Left ventricle myocardium superior (tissue), 1 donor: ENCODE measurements around the gene DLGAP1. TPM values are rescaled to one million over a fixed set of nuclear protein-coding genes. Genes with fewer than 3 reads are reported as not detected.

Source experiments
- ATAC-seq: fragments of 200-7000 bp; cut with Tn5 transposase; one replicate; pipeline ENCODE4 v1.9.1; 2020; ENCODE audit warnings: mild to moderate bottlenecking, moderate library complexity
- DNase-seq: peaks from one replicate; pipeline ENCODE4 v3.0.0-alpha.2; 2020
- intact Hi-C: fragments of 100-400 bp; cut with micrococcal nuclease; formaldehyde crosslinking; loops from one replicate; pipeline ENCODE4 v1.11.0; 2022
- total RNA-seq: library from RNA; stranded (reverse); fragmentation: NEBNext Ultra II Directional; extraction: Animal tissue kit (Norgen Biotek cat#: 25700); gene quantifications from one replicate; pipeline ENCODE4 v1.2.1, GENCODE V29; 2021
- donor health status: DM: no; HTN: yes; CAD: no; lungs with severe emphysema.

DLGAP1 gene
- total RNA-seq, 1 donor from 2014 or later: not detected

DNA sequence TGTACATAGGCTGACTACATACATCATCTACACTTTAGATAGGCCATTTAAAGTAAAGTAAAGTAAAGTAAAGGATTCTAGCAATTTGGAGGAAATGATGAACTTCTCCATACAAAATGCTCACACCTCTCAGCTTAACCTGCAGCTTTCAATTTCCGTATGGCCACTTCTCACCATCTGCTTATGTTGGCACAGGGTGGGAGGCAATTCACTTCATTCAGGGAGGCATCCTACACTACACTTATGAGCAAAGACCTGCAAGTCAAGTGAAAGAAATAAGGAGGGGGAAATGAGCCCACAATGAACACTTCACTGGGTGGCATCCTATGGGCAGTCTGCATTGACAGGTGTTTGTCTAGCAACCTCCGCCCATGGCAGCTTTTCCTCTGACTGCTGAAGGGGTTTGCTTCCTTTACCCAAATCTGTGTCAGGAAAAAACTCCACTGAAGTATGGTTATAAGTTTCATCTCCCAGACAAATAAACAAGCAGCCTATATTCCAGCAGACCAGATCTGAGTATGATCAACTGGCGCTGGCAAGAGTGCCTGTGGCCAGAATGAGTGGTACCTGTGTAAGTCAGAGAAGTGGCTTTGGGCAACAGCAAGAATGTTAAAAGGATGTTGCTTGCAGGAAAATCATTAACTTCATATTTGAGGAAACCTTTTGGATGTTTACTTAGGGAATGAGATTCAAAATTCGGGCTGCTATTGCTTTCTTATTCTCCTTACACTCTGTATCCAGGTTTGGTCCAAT is 556.1 kb downstream of the DLGAP1 start:
- ATAC-seq (no peak), DNase-seq (no peak)
- intact Hi-C loops: no loop called here

DNA sequence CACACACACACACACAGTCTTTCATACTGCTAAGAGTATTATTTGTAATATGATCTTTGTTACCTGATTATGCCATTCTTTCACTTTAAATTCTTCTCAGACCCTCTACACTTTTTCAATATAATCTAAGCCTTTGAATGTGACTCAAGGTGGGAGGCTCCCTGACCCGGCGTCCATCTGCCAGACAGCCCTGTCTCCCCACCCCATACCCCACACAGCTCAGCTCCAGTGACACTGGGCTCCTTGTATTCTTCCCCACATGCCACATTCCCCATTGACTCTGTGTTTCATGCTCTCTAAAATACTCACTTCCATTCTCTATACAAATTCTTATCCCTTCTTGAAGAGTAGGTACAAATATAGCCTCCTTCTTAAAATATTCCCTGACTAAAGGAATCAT is 563.0 kb downstream of the DLGAP1 start:
- no peak for ATAC-seq
- DNase-seq: no peak
- intact Hi-C loops: no loop called here

DNA sequence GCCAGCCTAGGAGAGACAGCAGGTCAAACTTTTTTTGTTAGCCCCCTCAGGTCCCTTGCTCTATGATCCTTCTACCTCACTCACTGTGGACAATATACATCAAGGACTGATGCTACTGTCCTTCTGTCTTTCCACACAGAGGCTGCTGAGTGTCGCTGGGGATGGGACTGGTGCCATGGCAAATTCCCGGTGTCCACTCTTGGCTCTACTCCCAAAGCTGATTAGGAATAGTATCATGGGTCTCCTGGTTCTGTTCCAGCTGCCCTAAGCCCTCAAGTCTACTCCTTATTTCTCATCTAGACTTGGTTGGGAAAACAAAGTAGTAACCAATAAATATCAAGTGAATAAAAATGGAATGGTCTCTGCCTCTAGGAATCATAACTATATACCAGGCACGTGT is 563.9 kb downstream of the DLGAP1 start:
- DNase-seq (no peak), ATAC-seq (peak; percentile 42)
- intact Hi-C loops: no loop called here

DNA sequence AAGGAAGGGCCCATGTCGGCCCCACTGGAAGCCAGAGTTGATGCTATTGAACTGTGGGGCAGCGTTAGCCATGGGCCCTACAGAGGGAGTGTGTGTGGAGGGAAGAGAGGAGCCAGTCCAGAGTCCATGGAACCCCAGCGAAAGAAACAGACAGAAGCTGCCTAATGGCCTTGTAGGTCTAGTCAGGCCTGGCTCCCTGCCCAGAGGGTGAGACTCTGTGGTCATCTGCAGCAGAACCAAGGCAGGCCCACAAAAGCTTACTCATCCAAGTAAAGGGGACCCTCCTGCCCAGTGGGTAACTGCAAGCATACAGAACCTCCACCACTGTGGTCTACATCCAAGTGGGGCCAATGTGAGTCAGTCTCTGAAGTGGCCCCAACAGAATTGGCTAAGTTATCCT is 565.3 kb downstream of the DLGAP1 start:
- peak; percentile 30 for DNase-seq
- no peak for ATAC-seq
- intact Hi-C loops: no loop called here

DNA sequence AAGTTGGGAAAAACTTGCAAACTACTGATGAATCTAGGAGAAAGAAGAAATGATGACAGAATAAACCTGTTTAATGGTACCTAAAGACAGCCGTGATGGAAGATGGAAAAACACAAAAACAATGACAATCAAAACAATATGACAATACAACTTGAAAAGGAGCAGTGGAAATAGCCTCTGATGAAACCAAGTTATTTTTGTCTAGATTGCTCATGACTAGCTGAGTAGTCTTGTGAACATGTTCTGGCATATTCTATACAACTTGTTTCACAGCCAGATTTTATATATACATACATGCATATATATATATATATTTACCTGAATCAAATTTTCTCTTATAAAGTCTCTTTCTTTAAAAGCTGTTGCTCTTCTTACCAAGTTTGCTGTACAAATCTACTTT is 566.0 kb downstream of the DLGAP1 start:
- DNase-seq (no peak), ATAC-seq (no peak)
- intact Hi-C loops: no loop called here

DNA sequence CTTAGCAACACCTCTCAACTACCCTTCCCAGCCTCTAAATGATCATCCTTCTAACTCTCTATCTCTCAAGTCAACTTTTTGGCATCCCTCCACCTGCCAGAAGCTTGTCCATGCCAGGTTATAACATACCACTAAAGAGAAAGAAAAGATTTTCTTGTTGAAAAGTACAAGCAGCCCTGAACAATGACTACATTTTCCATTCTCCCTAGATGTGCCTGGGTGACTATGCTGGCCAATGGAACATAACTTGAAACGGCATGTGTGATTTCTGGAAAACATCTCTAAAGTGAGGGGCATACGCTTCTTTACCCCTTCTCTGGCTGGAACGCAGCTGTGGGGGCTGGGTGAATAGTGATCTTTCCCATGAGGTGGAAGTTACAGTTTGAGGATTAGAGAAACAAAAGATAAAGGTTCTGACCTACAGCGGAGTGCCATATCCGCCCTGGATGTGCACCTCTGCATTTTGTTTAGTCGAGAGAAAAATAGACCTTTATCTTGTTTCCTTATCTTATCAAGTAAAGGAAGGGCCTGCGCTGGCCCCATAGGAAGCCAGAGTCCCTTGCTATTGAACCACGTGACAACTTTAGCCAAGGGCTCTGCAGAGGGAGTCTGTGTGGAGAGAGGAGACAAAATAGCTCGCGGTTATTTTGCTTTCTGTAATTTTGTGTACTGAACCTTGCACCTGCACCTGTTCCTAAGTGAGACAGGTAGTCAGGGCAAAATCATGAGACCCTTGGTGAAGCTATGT is 568.4 kb downstream of the DLGAP1 start:
- DNase-seq (no peak), ATAC-seq (peak; percentile 83)
- intact Hi-C loops: no loop called here

DNA sequence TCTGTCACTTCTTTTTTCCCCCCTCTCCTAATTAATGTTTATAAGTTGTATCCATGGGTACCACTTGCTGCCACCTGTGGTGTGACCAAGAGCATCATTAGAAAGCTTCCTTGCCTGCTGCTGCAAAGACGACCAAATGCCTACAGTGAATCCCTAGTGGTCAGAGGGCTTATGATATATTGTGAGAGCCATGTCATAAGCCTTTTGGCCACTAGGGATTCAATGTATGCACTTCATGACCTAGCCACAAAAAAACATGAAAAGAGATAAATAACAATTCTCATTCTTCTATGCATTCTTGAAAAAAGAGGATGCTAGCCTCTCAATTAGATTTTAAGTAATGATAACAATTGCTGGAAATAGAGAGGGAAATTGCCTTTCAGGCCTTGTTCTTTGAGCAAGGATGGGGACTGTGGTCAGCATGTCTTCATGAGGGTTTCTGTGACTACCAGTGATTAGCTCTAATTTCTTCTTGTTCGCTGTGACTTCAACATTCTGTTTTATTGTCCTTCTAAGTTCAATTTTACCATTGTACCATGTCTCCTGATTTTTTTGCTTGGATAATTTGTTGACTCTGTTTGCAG is 569.8 kb downstream of the DLGAP1 start:
- ATAC-seq: no peak
- intact Hi-C loops: no loop called here
- no peak for DNase-seq

DNA sequence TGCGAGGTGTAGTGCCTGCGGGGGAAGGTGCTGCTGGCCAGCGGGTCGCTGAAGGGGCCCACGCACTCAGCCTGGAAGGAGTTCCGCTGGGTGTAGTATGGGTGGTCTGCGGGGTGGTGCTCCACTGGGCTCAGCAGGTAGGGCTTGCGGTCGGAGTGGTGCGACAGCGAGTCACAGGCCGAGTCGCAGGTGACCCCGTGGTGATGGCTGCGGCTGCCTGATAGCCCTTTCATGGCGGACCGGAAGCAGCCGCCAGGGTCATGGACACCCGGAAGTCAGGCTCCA is 575.3 kb downstream of the DLGAP1 start:
- no peak for ATAC-seq
- intact Hi-C loops: no loop called here

DNA sequence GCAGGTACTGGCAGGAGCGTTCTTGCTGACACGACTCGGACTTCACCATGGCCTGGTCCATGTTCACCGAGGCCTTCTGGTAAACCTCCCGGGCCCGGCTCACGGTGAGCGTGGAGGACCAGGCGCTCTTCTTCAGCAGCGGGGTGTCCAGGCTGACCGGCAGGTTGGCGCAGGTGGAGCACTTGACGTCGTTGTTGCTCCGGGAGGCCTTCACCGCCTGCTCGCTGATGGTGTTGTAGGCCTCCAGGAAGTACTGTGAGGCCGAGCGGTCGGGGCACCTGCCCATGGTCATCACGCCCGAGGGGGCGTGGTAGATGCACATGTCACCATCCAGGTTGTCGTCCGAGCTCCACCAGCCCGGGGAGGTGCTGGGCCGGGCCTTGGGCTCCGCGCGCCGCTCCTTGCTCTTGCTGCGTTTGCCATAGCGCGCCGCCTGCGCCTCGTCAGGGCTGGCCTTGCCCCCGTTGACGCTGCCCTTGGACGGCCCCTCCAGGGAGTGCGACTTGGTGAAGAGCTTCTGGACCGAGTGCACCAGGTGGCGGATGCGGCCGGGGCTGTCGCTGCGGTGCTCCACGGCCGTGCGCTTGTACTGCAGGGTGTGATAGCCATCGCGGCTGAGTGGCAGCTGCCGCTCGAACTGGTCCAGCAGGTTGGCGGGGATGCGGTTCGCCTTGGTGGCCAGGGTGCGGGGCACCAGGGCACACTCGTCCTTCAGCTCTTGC is 575.8 kb downstream of the DLGAP1 start:
- intact Hi-C loops: no loop called here
- ATAC-seq: no peak
- peak; percentile 22 for DNase-seq

More for the DNA sequence above, 575.3 kb downstream of the DLGAP1 start:
- no peak for DNase-seq

DNA sequence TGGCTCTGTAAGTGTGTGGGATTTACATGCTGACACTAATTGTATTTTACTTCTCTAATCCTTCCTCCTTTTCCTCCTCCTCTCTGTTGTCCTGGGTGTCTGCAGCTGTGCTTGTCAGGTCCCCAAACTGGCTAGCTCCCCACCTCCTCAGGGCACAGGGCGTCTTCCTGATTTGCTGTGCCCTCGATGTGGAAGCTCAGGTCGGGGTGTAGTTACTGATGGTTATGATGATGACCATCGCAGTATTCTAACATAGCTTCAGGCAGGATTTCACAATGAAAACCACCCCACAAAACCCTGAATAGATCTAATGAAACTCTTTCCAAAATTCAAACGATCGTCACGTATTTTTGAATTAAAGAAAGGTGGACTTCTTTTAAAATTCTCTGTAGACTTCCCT is 576.7 kb downstream of the DLGAP1 start:
- DNase-seq: no peak
- no peak for ATAC-seq
- intact Hi-C loops: no loop called here

DNA sequence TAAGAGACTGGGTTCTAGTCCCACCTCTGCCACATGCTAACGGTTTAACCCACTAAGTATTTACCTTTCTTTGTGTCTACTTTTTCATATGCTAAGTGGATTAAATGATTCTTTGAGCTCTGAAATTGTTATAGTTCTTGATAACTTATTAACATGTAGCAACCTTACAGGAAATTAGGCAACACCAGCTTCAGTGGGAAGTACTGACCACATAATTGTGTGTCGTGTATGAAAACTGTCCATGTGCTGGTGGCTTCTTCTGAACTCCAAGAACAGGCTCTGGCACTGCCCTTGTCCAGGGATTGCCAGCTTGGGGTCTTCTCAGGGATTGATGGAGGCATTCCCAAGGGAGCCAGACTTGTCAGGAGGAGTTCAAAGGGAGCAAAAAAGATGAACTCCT is 577.4 kb downstream of the DLGAP1 start:
- intact Hi-C loops: no loop called here

DNA sequence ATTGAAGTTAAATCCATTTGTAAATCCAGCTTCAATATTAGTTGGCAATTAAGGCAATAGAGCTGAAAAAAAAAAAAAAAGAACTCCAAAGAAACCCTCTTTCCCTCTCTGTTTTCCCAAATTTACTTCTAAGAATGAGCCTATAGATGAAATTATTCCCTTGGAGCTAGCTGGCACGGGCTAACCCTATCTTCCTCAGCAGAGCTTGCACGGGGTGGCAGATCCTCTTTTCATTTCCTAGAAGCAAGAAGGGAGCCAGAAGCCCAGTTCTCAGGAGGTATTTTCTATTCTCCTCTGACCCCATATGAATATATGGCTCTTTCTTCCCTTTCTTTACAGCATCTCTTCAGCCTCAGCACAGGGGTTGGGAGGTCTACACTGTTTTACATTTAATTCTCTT is 579.1 kb downstream of the DLGAP1 start:
- DNase-seq (no peak), ATAC-seq (no peak)
- intact Hi-C loops: no loop called here

More for the DNA sequence above, 577.4 kb downstream of the DLGAP1 start:
- DNase-seq: no peak
- no peak for ATAC-seq

DNA sequence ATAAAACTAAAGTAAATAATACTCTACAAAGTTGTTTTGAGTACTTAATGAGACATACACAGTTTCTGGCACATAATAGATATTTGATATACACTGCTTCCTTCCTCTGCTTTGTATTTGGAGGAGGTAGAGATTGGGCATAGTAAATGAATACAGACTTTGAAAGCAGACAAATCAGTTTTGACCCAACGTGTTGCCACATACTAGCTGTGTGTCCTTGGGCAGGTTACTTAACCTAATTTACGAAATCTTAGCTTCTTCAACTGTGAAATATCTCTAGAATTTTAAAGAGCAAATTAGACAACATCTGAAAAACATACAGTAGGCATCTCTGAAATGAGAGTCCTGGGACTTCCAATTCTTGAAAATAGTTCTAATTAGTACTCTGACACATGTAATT is 579.7 kb downstream of the DLGAP1 start:
- ATAC-seq (no peak), DNase-seq (no peak)
- intact Hi-C loops: no loop called here

DNA sequence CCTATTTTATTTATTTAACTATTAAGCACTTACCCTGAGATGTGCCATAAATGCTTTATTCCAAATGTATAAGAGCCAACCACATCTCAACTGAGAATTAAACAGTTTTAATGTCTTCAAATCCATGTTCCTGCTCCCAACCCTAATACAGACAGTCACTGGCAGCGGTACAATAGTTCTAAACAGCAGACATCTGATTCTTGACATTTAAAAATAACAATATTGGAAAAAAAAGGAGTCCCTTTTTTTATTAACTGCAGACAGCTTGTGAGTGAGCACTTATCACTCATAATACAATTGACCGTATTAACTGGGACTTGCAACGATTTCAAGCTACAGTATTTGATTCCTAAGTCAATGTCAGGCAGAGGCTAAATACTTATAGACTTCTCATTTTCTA is 580.5 kb downstream of the DLGAP1 start:
- intact Hi-C loops: no loop called here
- ATAC-seq: no peak

DNA sequence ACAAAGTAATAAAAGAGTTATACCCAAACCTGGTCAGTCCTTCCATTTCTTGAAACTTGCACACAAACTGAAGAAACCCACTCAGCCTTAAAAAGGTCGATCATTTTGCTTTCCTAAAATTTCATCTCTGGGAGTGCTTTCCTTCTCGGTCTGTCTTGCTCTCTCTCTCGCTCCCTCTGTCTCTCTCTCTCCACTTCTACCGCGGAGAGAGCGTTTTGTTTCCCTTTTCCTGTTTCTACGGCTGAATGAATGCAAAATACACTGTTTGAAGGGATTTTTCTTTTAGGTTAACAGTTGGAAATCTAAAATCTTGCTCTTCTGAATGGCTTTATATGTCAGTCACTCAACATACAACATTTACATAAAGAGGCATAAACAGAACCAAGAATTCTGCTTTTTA is 581.0 kb downstream of the DLGAP1 start:
- intact Hi-C loops: no loop called here
- DNase-seq (no peak), ATAC-seq (no peak)

More for the DNA sequence above, 580.5 kb downstream of the DLGAP1 start:
- no peak for DNase-seq

DNA sequence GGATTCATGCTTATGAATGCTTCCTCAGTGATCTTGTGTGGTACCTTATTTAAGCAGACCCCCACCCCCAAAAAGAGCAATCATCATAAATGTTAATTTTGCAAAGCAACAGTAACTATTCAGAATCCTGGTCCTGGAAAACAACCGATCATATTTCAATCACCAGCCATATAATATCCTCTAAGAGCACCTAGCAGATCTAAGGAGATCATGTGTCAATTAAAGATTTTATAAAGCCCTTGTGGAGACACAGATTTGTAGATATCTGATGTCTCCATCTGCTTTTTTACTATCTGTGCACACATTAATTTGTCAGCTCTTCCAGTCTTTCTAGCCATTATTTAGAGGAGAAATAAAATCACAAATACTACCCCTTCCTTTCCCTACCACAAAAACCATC is 581.4 kb downstream of the DLGAP1 start:
- DNase-seq (no peak), ATAC-seq (no peak)
- intact Hi-C loops: no loop called here

DNA sequence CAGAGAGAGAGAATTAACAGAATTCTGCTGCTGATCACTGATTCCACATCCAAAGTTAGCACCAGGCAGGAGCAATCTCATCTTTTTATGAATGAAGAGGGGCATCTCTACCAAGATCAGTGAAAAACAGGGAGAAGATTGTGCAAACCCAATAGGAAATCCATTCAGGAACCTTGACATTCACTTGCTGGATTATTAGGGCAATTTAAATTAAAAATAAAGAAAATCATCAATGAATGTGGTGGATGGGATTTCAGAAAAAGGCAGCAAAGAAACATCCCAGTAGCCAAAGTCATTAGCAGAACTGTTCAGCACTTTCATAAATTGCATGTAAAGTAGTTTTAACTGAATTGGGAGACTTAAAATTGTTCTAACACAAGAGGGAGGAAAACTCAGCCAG is 581.9 kb downstream of the DLGAP1 start:
- DNase-seq (no peak), ATAC-seq (no peak)
- intact Hi-C loops: no loop called here

DNA sequence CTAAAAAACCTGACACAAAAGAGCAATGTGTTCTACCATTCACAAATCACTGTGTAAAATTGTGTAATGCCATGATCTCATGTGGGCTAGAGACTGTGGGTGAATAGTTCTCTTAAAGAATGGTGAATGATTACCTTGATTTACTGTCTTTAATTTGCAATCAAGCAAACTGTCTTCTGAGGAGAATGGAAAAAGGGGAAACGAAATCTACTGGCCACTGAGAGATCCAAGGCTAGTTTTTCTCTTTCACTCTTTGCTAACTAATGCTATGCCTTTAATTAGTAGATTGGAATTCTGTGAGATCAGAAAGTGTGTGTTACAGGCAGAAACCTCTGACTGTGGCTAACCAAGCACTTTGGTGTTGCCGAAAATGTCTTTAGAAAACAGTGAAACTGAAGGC is 582.5 kb downstream of the DLGAP1 start:
- intact Hi-C loops: no loop called here
- ATAC-seq: no peak
- no peak for DNase-seq

DNA sequence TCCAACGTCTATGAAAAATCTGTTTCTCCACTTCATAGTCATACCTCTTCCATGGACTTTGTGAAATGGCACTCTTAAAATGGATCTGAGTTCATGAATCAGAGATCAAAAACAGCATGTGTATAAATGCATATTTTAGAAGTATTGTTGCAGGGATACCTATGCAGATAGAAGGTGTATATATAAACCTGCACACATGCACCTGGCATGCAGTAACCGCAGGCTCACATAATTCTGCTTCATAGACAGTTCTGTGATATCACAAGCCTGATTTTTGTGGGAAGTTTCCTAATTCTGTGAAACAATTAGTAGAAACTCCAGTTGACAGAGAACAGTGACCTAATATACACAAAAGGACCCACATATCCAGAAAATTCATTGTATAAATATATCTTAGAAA is 583.4 kb downstream of the DLGAP1 start:
- ATAC-seq: no peak
- intact Hi-C loops: no loop called here
- no peak for DNase-seq

DNA sequence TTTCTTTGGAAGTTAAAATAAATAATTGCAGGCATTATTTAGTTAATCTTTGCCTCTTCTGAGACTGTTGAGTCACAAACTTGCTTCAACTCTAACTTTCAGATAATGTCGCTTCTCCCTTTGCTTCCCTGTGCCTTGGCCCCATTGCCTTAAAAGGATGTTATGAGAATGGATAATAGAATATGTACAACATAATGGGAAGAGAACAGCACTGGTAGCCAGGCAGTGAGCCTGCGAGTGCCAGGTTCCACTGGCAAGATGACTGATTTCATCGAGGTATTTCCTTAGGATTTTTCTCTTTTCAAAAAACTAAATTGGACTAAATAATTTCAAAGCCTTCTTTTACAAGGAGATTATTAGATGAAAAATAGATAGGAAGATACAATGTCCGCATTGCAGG is 584.2 kb downstream of the DLGAP1 start:
- ATAC-seq (no peak), DNase-seq (no peak)
- intact Hi-C loops: no loop called here
